ENCODE data around the gene C21orf58. TPM values are rescaled to one million over a fixed set of nuclear protein-coding genes. Genes with fewer than 3 reads are reported as not detected.

C21orf58 gene
- total RNA-seq, 3 donors from 2014 or later (not counting 1 experiment from before 2014, with no cell fraction given), result 4.0 to 8.9 (median 5.2) TPM

DNA sequence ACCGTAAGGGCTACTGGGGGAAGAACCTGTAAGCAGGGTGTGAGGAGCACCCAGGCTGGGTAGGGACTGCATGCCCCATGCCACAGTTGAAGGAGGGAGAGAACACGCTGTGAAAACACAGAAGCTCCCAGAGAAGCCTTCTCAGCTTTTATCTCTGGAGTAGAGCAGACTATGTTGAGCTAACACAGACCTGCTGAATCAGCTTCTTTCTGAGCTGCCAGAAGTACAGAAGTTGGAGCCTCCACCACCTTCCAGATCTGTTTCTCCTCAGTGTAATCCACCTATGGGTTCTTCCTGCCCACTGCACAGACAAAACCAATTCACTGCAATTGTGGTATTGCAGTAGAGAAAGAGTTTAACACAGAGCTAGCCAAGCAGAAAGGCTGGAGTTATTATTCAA, 32.1 kb downstream of the C21orf58 start:
- peaks cover 19% of the 10 kb centered on the region for H3K4me1 ChIP-seq (ENCODE audit: control insufficient read depth, insufficient read depth, low read length)
- no peaks in the 10 kb centered on the region for H3K9me3 Mint-ChIP-seq
- no peak overlapping the region for H3K27ac ChIP-seq (ENCODE audit: low read length)
- 100% methylated on average over 2 of the region's 2 CpGs for WGBS (ENCODE audit: insufficient coverage)
- TF ChIP-seq, protein P1, sequence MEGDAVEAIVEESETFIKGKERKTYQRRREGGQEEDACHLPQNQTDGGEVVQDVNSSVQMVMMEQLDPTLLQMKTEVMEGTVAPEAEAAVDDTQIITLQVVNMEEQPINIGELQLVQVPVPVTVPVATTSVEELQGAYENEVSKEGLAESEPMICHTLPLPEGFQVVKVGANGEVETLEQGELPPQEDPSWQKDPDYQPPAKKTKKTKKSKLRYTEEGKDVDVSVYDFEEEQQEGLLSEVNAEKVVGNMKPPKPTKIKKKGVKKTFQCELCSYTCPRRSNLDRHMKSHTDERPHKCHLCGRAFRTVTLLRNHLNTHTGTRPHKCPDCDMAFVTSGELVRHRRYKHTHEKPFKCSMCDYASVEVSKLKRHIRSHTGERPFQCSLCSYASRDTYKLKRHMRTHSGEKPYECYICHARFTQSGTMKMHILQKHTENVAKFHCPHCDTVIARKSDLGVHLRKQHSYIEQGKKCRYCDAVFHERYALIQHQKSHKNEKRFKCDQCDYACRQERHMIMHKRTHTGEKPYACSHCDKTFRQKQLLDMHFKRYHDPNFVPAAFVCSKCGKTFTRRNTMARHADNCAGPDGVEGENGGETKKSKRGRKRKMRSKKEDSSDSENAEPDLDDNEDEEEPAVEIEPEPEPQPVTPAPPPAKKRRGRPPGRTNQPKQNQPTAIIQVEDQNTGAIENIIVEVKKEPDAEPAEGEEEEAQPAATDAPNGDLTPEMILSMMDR (IDR thresholded peaks at IDR 0.05), result no peak
- no peaks in the 10 kb centered on the region for H3K27me3 ChIP-seq (ENCODE audit: control insufficient read depth, insufficient read depth, low read length)
- H3K4me3 Mint-ChIP-seq, result no peak overlapping the region
- H3K9me3 ChIP-seq (ENCODE audit: control insufficient read depth, insufficient read depth, low read length), result no peaks in the 10 kb centered on the region
- H3K36me3 ChIP-seq (ENCODE audit: control insufficient read depth, insufficient read depth, low read length), result peaks cover 4% of the 10 kb centered on the region
- no peak overlapping the region for H3K4me3 ChIP-seq (ENCODE audit: low read length)
- no peaks in the 10 kb centered on the region for H3K36me3 Mint-ChIP-seq
- ATAC-seq (no peak), DNase-seq (no peak)
- intact Hi-C loops (cut with micrococcal nuclease), result no loop called here
- peaks cover 5 to 28% of the 10 kb centered on the region in 2 donors for H3K4me1 Mint-ChIP-seq
- no peaks in the 10 kb centered on the region for H3K27me3 Mint-ChIP-seq (ENCODE audit: low read depth in 2 of 2)
- H3K27ac Mint-ChIP-seq, result no peak overlapping the region

DNA sequence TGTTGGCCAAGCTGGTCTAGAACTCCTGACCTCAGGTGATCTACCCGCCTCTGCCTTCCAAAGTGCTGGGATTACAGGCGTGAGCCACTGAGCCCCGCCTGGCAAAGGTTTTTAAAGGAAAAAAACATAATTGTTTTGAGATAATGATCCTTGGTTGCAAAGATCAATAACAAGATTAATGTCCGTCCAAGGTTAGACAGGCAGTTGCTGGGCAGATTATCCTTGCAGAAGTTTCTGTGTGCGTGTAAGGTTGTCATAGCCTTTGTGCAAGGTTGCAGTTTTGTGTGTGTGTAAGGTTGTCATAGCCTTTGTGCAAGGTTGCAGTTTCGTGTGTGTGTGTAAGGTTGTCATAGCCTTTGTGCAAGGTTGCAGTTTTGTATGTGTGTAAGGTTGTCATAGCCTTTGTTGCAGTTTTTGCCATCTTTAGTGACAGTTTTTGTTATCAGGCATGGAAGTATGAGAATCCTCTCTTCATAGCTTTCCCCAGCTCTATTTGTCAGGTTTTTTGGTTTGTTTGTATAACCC, 34.0 kb downstream of the C21orf58 start:
- no peak overlapping the region for H3K4me3 ChIP-seq (ENCODE audit: low read length)
- no peaks in the 10 kb centered on the region for H3K27me3 ChIP-seq (ENCODE audit: control insufficient read depth, insufficient read depth, low read length)
- DNase-seq (no peak), ATAC-seq (no peak)
- H3K9me3 ChIP-seq (ENCODE audit: control insufficient read depth, insufficient read depth, low read length), result no peaks in the 10 kb centered on the region
- Mint-ChIP-seq H3K27me3 (ENCODE audit: low read depth in 2 of 2) (no peaks in the 10 kb centered on the region), H3K4me3 (no peak overlapping the region), H3K36me3 (no peaks in the 10 kb centered on the region), H3K4me1 (peaks cover 18 to 34% of the 10 kb centered on the region in 2 donors), H3K9me3 (no peaks in the 10 kb centered on the region), H3K27ac (no peak overlapping the region)
- TF ChIP-seq, protein P1 (IDR thresholded peaks at IDR 0.05), result no peak
- H3K27ac ChIP-seq (ENCODE audit: low read length), result no peak overlapping the region
- 77% methylated on average over 6 of the region's 6 CpGs for WGBS (ENCODE audit: insufficient coverage)
- H3K4me1 ChIP-seq (ENCODE audit: control insufficient read depth, insufficient read depth, low read length), result peaks cover 17% of the 10 kb centered on the region
- peaks cover 4% of the 10 kb centered on the region for H3K36me3 ChIP-seq (ENCODE audit: control insufficient read depth, insufficient read depth, low read length)
- intact Hi-C loops (cut with micrococcal nuclease), result no loop called here

DNA sequence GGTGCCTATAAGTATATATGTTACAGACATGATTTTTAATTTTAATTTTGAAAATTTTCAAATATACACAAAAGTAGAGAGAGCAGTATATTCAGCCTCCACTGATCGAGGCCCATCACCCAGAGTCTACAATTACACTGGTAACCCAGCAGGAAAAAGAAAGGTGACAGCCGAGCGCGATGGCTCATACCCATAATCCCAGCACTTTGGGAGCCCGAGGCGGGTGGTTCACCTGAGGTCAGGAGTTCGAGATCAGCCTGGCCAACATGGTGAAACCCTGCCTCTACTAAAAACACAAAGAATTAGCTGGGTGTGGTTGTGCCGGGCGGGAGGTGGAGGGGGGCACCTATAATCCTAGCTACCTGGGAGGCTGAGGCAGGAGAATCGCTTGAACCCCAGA, 36.1 kb downstream of the C21orf58 start:
- Histone ChIP-seq H3K27ac (ENCODE audit: low read length) (no peak overlapping the region), H3K9me3 (ENCODE audit: control insufficient read depth, insufficient read depth, low read length) (no peaks in the 10 kb centered on the region), H3K4me3 (ENCODE audit: low read length) (no peak overlapping the region), H3K4me1 (ENCODE audit: control insufficient read depth, insufficient read depth, low read length) (peaks cover 35% of the 10 kb centered on the region), H3K36me3 (ENCODE audit: control insufficient read depth, insufficient read depth, low read length) (peaks cover 17% of the 10 kb centered on the region), H3K27me3 (ENCODE audit: control insufficient read depth, insufficient read depth, low read length) (no peaks in the 10 kb centered on the region)
- peaks cover 32 to 50% of the 10 kb centered on the region in 2 donors for H3K4me1 Mint-ChIP-seq
- TF ChIP-seq, protein P1 (IDR thresholded peaks at IDR 0.05), result no peak
- WGBS (ENCODE audit: insufficient coverage), result 90% methylated on average over 7 of the region's 10 CpGs
- H3K4me3 Mint-ChIP-seq, result peak overlapping the region; percentile 99
- DNase-seq (no peak), ATAC-seq (no peak)
- H3K9me3 Mint-ChIP-seq, result no peaks in the 10 kb centered on the region
- H3K36me3 Mint-ChIP-seq, result no peaks in the 10 kb centered on the region
- intact Hi-C loops (cut with micrococcal nuclease), result loop anchor here (2.0 kb wide), 1 partner anchor 37 kb away; the partner anchor contains the start of gene PCNT
- H3K27ac Mint-ChIP-seq, result peak overlapping the region in 1 of 2 donors; percentile 90
- H3K27me3 Mint-ChIP-seq (ENCODE audit: low read depth in 2 of 2), result no peaks in the 10 kb centered on the region

DNA sequence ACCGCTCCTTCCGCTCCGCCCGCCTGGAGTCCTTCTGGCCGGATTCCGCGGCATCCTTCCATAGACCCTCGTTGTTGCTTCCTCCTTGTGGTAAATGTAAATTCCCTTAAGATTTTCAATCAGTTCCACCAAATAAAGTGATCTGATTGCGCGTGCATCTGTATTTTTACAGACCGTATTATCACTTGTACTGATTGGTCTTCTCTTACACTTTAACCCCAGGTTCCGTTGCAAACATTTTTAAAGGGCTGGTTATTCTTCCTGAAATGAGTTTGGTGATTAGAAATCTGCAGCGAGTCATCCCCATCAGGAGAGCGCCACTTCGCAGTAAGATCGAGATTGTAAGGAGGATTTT, 37.0 kb downstream of the C21orf58 start:
- Mint-ChIP-seq H3K9me3 (no peaks in the 10 kb centered on the region), H3K4me1 (peaks cover 32 to 50% of the 10 kb centered on the region in 2 donors), H3K27ac (peak overlapping the region; percentile 90 to 92), H3K36me3 (no peaks in the 10 kb centered on the region), H3K4me3 (peak overlapping the region; percentile 99), H3K27me3 (ENCODE audit: low read depth in 2 of 2) (no peaks in the 10 kb centered on the region)
- WGBS (ENCODE audit: insufficient coverage), result 4% methylated on average over 15 of the region's 16 CpGs
- TF ChIP-seq, protein P1 (IDR thresholded peaks at IDR 0.05), result no peak
- Histone ChIP-seq H3K4me1 (ENCODE audit: control insufficient read depth, insufficient read depth, low read length) (peaks cover 44% of the 10 kb centered on the region), H3K27me3 (ENCODE audit: control insufficient read depth, insufficient read depth, low read length) (no peaks in the 10 kb centered on the region), H3K4me3 (ENCODE audit: low read length) (peak overlapping the region; percentile 76), H3K36me3 (ENCODE audit: control insufficient read depth, insufficient read depth, low read length) (peaks cover 22% of the 10 kb centered on the region), H3K27ac (ENCODE audit: low read length) (peak overlapping the region; percentile 74), H3K9me3 (ENCODE audit: control insufficient read depth, insufficient read depth, low read length) (no peaks in the 10 kb centered on the region)
- ATAC-seq (peak; percentile 17 to 23 (median 21)), DNase-seq (no peak)
- intact Hi-C loops (cut with micrococcal nuclease), result loop anchor here (2.0 kb wide), 1 partner anchor 38 kb away; the partner anchor contains the start of gene PCNT

All from natural killer cell (primary cell).